PFSK-1 (cell line): Measurements from ENCODE around the gene PANK2.

ENCODE experiments used
- FOXP2 ChIP-seq: optimal IDR thresholded peaks from 2 replicates; pipeline ENCODE3; 2011; ENCODE audit warnings: borderline replicate concordance, control low read depth, inconsistent platforms; ENCODE audit not compliant: insufficient read depth; ENCODE audit errors: extremely low read length, extremely low read depth
- POLR2AphosphoS5 ChIP-seq: IDR thresholded peaks from 2 replicates; pipeline ENCODE4 v1.6.1; 2012; ENCODE audit warnings: low read depth, mild to moderate bottlenecking, control low read depth, low read length, moderate library complexity
- REST ChIP-seq, 2 experiments: IDR thresholded peaks; 2 replicates each; pipeline versions ENCODE4 v1.6.1 to v1.8.0; 2011 to 2012; ENCODE audit warnings: low read depth in 2 of 2, low read length in 2 of 2, control low read depth in 1 of 2, inconsistent platforms in 1 of 2, mild to moderate bottlenecking in 1 of 2, moderate library complexity in 1 of 2; ENCODE audit not compliant: insufficient read depth in 1 of 2
- SIN3A ChIP-seq: IDR thresholded peaks from 2 replicates; pipeline ENCODE4 v1.6.1; 2012; ENCODE audit warnings: mild to moderate bottlenecking, low read length, moderate library complexity, borderline replicate concordance; ENCODE audit not compliant: insufficient read depth
- TAF1 ChIP-seq: IDR thresholded peaks from 2 replicates; pipeline ENCODE4 v1.6.1; 2012; ENCODE audit warnings: low read length, control low read depth, borderline replicate concordance; ENCODE audit not compliant: insufficient read depth

GRCh38 chr20:3901028-3901705 is 12.0 kb downstream of the PANK2 start:
- TF ChIP-seq POLR2AphosphoS5 (no peak), FOXP2 (no peak), TAF1 (no peak), REST (IDR thresholded peaks at IDR 0.05; ENCODE audit: insufficient read depth in 1 of 2, low read depth in 2 of 2, low read length in 2 of 2) (no peak), SIN3A (no peak)
